Gastroesophageal sphincter (tissue), 3 donors: ENCODE results near the gene DPYD.

Experiments
- CTCF ChIP-seq, 4 experiments: fragments of 200-600 bp in 2 of 4; fragments of 450-650 bp in 2 of 4; sonication (generic) in 1 of 4; IDR thresholded peaks; one replicate each; pipeline ENCODE4 v1.5.1; 2017 to 2019; ENCODE audit warnings: antibody characterized with exemption in 4 of 4, mild to moderate bottlenecking in 2 of 4, moderate library complexity in 2 of 4
- EP300 ChIP-seq: sonication (generic); formaldehyde crosslinking; IDR thresholded peaks from one replicate; pipeline ENCODE4 v1.6.1; 2017; ENCODE audit warnings: antibody characterized with exemption, mild to moderate bottlenecking
- POLR2A ChIP-seq, 2 donors: fragments of 450-650 bp; IDR thresholded peaks; one replicate each; pipeline ENCODE4 v1.6.1; 2017; ENCODE audit warnings: antibody characterized with exemption in 2 of 2, mild to moderate bottlenecking in 2 of 2, moderate library complexity in 1 of 2
- POLR2AphosphoS5 ChIP-seq: sonication (generic); formaldehyde crosslinking; IDR thresholded peaks from one replicate; pipeline ENCODE4 v1.6.1; 2017; ENCODE audit warnings: antibody characterized with exemption

- TF ChIP-seq POLR2A (IDR thresholded peaks at IDR 0.05) (no peak), CTCF (IDR thresholded peaks at IDR 0.05) (no peak), EP300 (no peak), POLR2AphosphoS5 (no peak)
These were observed 857.3 kb downstream of the DPYD start for GRCh38 chr1:97063532-97063931.
